H7 (cell line): ENCODE results near the gene COA1. TPM values are rescaled to one million over a fixed set of nuclear protein-coding genes. Genes with fewer than 3 reads are reported as not detected.
"Not testable (repeated sequence)": the region's sequence is repeated elsewhere in the genome, so short reads cannot be mapped to it uniquely, and the experiment has no call there.

Experiments
- DNase-seq: peaks from one replicate; pipeline ENCODE4 v3.0.0; 2012
- H3K27me3 ChIP-seq: 2 replicates; pipeline ENCODE4 v1.6.0; 2011; ENCODE audit warnings: mild to moderate bottlenecking, low read length; ENCODE audit not compliant: control insufficient read depth, insufficient read depth
- H3K36me3 ChIP-seq: replicated peaks from 2 replicates; pipeline ENCODE4 v1.5.1; 2011; ENCODE audit warnings: low read length; ENCODE audit not compliant: control insufficient read depth, insufficient read depth
- H3K4me3 ChIP-seq: 2 replicates; pipeline ENCODE4 v1.5.1; 2011; ENCODE audit warnings: low read depth, mild to moderate bottlenecking, control low read depth, low read length, moderate library complexity; ENCODE audit not compliant: insufficient read depth
- total RNA-seq: library from RNA; depleted of rRNA; stranded (reverse); fragments of >200 nt; shearing (Covaris generic); gene quantifications from 2 replicates; pipeline ENCODE4 v1.2.3, GENCODE V29; 2014

The COA1 gene
- total RNA-seq, 1 experiment from 2014 or later, result 120 TPM

DNA sequence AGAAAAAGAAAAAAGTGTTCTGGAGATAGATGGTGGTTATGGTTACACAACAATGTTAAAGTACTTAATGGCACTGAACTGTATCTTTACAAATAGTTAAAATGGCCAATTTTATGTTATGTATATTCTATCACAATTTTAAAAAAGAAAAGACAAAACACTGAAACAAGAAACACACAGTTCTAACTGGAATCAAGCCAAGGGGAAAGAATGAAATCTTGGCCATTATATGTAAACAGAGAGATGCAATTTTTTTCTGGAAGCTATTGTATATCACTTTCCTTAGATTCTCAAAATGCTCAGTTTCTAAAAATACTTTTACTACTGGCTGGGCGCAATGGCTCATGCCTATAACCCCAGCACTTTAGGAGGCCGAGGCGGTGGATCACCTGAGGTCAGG, 4.1 kb downstream of the COA1 start:
- no peak for DNase-seq
- Histone ChIP-seq H3K27me3 (no peaks in the 10 kb centered on the region), H3K36me3 (no peaks in the 10 kb centered on the region), H3K4me3 (no peak overlapping the region)

DNA sequence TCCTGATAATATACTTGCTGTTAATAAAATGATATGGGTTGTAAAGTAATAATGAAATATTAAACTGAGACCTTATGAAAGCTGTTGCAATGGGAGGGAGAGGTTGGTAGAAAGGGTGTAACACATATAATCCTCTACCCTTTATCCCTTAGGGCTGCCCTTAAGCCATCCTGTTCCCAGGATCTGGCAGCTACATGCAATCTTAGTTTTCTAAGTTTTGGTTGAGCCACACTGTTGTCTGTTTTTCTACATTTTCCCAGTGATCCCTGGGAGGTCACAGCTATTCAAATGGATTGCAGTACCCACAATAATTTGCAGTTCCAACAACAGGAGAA, 6.3 kb downstream of the COA1 start:
- no peak overlapping the region for H3K4me3 ChIP-seq
- DNase-seq, result no peak
- H3K27me3 ChIP-seq, result no peaks in the 10 kb centered on the region
- H3K36me3 ChIP-seq, result no peaks in the 10 kb centered on the region

DNA sequence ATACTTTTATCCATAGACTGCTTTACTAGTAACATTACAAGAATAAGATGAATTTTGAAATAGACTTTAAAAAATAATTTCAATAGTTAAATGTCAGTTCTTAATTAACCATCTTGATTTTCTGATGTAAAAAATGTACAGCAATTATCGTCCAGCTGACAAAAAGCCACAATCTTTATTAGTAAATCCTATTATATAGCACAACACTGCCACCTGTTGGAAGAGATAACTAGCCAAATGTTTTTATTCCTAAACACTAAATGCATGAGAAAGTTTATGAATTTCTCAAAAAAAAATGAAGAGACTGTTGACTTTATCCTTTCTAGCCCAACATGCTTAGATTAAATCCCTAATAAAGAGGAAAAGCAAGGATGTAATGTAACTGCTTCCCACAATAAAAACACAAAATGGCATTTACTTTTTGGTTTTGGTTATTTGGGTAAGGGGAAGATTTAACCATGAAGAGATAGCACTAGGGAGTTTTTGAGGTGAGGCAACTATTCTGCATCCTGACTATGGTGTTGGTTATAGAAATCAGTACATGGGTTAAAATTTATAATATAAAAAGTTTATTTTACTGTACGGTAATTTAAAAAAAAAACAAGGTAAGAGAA, 8.0 kb downstream of the COA1 start:
- Histone ChIP-seq H3K36me3 (no peaks in the 10 kb centered on the region; the same call in 1 of the 2 replicates), H3K27me3 (no peaks in the 10 kb centered on the region), H3K4me3 (no peak overlapping the region)
- no peak for DNase-seq

DNA sequence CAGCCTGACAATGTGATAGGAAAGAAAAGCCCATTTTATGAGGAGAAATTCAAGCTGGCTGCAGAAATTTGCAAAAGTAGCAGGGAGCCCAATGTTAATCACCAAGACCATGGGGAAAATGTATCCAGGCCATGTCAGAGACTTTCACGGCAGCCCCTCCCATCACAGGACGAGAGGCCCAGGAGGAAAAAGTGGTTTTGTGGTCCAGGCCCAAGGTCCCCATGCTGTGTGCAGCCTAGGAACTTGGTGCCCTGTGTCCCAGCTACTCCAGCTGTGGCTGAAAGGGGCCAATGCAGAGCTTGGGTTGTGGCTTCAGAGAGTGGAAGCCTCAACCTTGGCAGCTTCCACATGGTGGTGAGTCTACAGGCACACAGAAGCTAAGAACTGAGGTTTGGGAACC, 12.7 kb downstream of the COA1 start:
- no peak for DNase-seq

DNA sequence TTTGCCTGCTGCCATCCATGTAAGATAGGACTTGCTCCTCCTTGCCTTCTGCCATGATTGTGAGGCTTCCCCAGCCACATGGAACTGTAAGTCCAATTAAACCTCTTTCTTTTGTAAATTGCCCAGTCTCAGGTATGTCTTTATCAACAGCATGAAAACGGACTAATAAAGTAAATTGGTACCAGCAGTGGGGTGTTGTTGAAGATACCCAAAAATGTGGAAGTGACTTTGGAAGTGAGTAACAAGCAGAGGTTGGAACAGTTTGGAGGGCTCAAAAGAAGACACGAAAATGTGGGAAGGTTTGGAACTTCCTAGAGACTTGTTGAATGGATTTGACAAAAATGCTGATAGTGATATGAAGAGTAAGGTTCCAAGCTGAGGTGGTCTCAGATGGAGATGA, 13.4 kb downstream of the COA1 start:
- H3K36me3 ChIP-seq, H3K27me3 ChIP-seq, DNase-seq, H3K4me3 ChIP-seq: not testable (repeated sequence)

More for the DNA sequence above, 12.7 kb downstream of the COA1 start:
- no peaks in the 10 kb centered on the region for H3K27me3 ChIP-seq
- no peak overlapping the region for H3K4me3 ChIP-seq
- H3K36me3 ChIP-seq, result no peaks in the 10 kb centered on the region; the same call in none of the 2 replicates

DNA sequence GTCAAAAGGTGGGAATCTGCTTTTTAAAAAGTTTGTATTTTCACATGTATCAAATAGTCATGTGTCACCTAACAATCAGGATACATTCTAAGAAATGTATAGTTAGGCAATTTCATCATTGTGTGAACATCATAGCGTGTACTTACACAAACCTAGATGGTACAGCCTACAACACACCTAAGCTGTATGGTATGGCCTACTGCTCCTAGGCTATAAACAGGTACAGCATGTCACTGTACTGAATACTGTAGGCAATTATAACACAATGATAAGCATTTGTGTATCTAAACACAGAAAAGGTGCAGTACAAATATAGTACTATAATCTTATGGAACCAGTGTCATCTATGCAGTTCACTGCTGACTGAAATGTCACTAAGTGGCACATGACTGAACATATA, 17.8 kb downstream of the COA1 start:
- Histone ChIP-seq H3K27me3 (no peaks in the 10 kb centered on the region), H3K4me3 (no peak overlapping the region), H3K36me3 (no peaks in the 10 kb centered on the region; the same call in none of the 2 replicates)
- DNase-seq, result no peak

DNA sequence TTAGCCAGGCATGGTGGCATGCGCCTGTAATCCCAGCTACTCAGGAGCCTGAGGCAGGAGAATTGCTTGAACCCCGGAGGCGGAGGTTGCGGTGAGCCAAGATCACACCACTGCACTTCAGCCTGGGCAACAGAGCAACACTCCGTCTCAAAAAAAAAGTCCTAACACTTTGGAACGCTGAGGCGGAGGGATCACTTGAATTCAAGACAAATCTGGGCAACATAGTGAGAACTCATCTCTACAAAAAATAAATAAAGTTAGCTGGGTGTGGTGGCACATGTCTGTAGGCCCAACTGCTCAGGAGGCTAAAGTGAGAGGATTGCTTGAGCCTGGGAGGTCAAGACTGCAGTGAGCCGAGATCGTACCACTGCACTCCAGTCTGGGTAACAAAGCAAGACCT, 21.3 kb downstream of the COA1 start:
- not testable (repeated sequence) for DNase-seq, H3K36me3 ChIP-seq, H3K4me3 ChIP-seq, H3K27me3 ChIP-seq

DNA sequence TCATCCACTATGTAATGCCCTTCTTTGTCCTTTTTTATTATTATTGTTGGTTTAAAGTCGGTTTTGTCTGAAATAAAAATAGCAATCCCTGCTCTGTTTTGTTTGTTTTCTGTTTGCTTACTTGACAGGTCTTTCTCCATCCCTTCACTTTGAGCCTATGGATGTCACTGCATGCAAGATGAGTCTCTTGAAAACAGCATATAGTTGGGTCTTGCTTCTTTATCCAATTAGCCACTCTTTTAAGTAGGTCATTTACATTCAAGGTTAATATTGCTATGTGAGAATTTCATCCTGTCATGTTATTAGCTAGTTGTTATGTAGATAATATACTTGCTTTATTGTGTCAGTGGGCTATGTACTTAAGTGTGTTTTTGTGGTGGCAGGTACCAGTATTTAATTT, 25.8 kb downstream of the COA1 start:
- no peak for DNase-seq
- no peaks in the 10 kb centered on the region for H3K27me3 ChIP-seq
- no peaks in the 10 kb centered on the region; the same call in 1 of the 2 replicates for H3K36me3 ChIP-seq

DNA sequence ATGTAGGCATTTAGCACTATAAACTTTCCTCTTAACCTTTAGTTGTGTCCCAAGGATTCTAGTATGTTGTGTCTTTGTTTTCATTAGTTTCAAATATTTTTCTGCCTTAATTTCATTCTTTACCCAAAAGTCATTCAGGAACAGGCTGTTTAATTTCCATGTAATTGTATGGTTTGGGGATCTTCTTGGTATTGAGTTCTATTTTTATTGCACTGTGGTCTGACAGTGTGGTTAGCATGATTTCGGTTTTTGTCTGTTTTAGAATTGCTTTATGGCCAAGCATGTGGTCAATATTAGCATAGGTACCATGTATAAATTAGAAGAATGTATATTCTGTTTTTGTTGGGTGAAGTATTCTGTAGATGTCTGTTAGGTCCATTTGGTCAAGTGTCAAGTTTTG, 26.3 kb downstream of the COA1 start:
- H3K27me3 ChIP-seq, result no peaks in the 10 kb centered on the region
- DNase-seq, result no peak

More for the DNA sequence above, 25.8 kb downstream of the COA1 start:
- no peak overlapping the region for H3K4me3 ChIP-seq

DNA sequence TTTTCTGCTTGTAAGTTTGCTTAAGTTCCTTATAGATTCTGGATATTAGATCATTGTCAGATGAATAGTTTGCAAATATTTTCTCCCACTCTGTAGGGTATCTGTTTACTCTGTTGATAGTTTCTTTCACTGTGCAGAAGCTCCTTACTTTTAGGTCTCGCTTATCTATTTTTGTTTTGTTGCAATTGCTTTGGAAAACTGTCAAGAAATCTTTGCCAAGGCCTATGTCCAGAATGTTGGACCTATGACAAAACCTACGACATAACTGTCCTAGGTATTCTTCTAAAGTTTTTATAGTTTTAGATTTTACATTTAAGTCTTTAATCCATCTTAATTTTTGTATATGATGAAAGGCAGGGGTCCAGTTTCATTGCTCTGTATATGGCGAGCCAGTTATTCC, 27.4 kb downstream of the COA1 start:
- Histone ChIP-seq H3K27me3 (no peaks in the 10 kb centered on the region), H3K36me3 (no peaks in the 10 kb centered on the region; the same call in 1 of the 2 replicates), H3K4me3 (no peak overlapping the region)
- no peak for DNase-seq

More for the DNA sequence above, 26.3 kb downstream of the COA1 start:
- H3K36me3 ChIP-seq, result no peaks in the 10 kb centered on the region; the same call in 1 of the 2 replicates
- H3K4me3 ChIP-seq, result no peak overlapping the region

DNA sequence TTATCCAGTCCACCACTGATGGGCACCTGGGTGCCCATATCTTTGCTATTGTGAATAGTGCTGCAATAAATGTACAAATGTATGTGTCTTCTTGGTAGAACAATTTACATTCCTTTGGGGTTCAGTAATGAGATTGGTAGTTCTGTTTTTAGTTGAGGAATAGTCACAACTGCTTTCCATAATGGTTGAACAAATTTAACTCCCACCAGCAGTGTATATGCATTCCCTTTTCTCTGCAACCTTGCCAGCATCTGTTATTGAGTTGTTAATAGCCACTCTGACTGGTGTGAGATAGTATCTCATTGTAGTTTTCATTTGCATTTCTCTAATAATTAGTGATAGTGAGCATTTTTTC, 27.8 kb downstream of the COA1 start:
- Histone ChIP-seq H3K27me3 (no peaks in the 10 kb centered on the region), H3K36me3 (no peaks in the 10 kb centered on the region; the same call in 1 of the 2 replicates), H3K4me3 (no peak overlapping the region)
- DNase-seq, result no peak

DNA sequence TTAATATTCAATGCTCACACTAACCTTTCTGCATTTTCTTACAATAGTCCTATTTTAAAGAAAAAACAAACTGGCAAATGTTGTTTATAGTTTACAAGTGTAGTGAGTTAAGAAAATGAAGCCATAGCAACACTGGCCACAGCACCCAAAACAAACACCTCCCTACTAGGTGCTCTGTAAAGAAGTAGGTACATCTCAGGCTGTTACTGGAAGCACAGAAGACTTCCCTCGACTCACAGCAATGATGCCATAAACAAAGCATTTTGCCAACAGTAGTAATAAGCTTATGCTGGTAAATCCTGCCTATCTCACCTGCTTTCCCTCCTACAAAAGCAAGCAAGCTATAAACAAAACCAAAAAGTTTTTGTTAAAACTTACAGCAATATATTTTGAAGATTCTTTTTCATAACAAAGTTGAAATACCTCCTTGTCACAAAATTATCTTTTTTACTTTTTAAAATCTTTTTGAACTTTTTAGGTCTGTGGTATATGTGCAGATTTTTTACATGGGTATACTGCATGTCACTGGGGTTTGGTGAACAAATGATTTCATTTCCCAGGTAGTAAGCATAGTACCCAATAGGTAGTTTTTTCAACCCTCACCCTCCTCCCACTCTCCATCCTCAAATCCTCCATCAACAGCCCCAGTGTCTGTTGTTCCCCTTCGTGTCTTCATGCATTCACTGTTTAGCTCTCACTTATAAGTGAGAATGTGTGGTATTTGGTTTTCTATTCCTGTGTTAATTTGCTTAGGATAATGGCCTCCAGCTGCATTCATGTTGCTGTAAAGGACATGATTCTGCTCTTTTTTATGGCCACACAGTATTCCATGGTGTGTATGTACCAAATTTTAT, 28.4 kb downstream of the COA1 start:
- DNase-seq, result no peak
- no peaks in the 10 kb centered on the region for H3K27me3 ChIP-seq
- H3K4me3 ChIP-seq, result no peak overlapping the region
- no peaks in the 10 kb centered on the region; the same call in 1 of the 2 replicates for H3K36me3 ChIP-seq

DNA sequence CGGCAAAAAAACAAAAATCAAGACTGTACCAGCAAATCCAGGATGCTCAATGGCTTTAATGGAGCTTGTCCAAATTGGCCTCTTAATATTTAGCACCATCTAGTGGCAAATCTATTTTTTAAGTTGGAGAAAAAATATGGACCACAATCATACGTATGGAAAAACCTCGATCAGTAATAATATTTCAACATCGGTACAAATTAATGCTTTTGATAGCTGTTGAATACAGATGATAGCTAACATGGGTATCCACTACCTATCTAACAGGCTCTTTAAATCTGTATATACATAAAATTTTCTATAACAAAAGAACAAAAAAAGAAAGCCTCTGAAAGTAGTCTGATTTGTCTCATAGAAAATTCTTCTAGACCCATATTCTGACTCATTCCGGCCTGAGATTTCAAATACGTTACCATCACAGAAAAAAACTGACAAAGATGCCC, 29.2 kb downstream of the COA1 start:
- no peak for DNase-seq
- Histone ChIP-seq H3K4me3 (no peak overlapping the region), H3K36me3 (no peaks in the 10 kb centered on the region), H3K27me3 (no peaks in the 10 kb centered on the region)

DNA sequence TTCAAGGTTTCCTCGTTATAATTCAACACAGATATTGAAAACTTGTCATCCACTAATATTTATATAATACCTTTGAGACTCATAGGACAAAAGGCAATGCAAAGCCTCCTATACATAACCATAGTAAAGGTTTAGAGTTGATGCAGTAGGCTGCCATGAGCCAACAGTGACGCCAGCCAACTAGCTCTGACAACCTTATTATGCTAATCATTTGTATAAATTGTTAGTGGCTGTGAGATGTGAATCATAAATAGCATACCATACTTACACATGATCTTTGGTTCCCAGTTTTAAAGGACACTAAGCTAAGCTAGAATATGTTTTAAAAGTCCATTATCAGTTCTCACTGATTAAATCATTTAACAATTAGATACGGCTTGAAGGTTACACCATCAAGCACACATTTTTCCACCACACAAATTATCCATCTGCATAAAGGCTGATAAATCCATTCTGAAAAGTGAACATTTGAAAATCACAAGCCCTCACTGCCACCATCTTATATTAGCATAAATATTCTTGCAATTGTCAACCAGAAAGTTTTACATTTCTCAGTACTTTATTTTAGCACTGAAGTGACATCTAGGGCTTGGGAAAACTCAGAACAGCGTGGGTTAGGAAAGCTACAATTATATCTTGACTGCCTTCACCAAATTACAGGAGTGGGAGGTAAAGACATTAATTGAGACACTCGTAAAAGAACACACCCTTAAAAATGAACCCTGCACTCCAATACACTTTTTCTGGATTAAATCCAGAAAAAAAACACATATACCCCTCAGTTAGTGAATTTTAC, 30.7 kb downstream of the COA1 start:
- Histone ChIP-seq H3K4me3 (no peak overlapping the region), H3K36me3 (no peaks in the 10 kb centered on the region), H3K27me3 (no peaks in the 10 kb centered on the region)
- no peak for DNase-seq

DNA sequence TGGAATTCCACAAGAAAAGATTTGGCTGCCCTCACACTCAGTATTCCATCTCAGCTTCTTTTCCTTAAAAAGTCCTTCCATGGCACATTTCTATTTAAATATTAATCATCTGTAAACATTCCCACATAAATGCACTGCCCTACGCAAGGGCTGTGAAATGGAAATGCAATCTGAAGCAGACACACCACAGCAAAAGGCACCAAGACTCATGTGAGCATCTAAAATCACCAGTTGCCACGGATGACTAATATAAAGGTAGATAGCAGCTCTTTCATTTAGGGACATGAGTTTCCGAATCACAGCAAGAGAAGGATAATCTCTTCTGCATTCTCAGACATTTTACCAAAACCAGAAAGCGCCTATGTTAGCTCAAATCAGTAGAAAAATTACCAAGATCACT, 31.6 kb downstream of the COA1 start:
- H3K36me3 ChIP-seq, result no peaks in the 10 kb centered on the region
- no peaks in the 10 kb centered on the region for H3K27me3 ChIP-seq
- no peak overlapping the region for H3K4me3 ChIP-seq
- no peak for DNase-seq
